ENCODE measurements around the gene TBC1D22A. TPM values are rescaled to one million over a fixed set of nuclear protein-coding genes. Genes with fewer than 3 reads are reported as not detected.

TBC1D22A gene
- total and polyA plus RNA-seq, 8 donors = 14.4 to 33.5 (median 15.7) TPM

- peaks cover 0 to 31% of the 10 kb centered on the region in 2 donors for H3K36me3 ChIP-seq
- H3K9me3 ChIP-seq = no peaks in the 10 kb centered on the region
- intact Hi-C loops (cut with DNase I) = no loop called here
- H3K4me1 ChIP-seq = peaks cover 3 to 6% of the 10 kb centered on the region in 2 donors
- H3K4me3 ChIP-seq = no peak overlapping the region
- no peak overlapping the region for H3K27ac ChIP-seq
- H3K27me3 ChIP-seq = no peaks in the 10 kb centered on the region
- TF ChIP-seq, protein P1, sequence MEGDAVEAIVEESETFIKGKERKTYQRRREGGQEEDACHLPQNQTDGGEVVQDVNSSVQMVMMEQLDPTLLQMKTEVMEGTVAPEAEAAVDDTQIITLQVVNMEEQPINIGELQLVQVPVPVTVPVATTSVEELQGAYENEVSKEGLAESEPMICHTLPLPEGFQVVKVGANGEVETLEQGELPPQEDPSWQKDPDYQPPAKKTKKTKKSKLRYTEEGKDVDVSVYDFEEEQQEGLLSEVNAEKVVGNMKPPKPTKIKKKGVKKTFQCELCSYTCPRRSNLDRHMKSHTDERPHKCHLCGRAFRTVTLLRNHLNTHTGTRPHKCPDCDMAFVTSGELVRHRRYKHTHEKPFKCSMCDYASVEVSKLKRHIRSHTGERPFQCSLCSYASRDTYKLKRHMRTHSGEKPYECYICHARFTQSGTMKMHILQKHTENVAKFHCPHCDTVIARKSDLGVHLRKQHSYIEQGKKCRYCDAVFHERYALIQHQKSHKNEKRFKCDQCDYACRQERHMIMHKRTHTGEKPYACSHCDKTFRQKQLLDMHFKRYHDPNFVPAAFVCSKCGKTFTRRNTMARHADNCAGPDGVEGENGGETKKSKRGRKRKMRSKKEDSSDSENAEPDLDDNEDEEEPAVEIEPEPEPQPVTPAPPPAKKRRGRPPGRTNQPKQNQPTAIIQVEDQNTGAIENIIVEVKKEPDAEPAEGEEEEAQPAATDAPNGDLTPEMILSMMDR (IDR thresholded peaks at IDR 0.05) = no peak
- ATAC-seq = no peak
- peak in 2 of 4 donors; percentile 23 to 74 for DNase-seq
Observed at GRCh38 chr22:47172771-47173534, 410.5 kb downstream of the TBC1D22A start.

DNA sequence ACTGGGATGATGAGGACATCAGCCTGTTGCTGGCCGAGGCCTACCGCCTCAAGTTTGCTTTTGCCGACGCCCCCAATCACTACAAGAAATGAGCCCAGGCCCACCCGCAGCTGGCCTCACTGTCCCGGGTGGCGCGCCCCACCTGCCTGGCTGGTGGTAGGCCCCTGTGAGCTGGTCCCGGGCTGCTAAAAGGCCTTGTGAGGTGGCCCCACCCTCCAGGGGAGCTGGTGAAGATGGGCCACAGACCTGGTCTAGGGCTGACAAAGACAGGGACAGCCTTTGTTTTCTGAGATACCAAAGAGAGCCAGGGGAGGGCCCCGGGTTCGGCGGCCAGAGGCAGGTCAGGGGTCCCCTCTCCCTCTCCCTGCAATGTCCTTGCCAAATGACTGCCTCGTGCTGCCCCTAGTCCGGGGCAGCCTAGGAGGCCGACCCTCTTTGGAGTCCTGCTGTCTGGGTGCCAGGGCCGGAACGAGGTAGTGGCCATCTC lies 411.1 kb downstream of the TBC1D22A start:
- Histone ChIP-seq H3K4me1 (peaks cover 3 to 6% of the 10 kb centered on the region in 2 donors), H3K36me3 (peaks cover 0 to 31% of the 10 kb centered on the region in 2 donors), H3K4me3 (no peak overlapping the region), H3K27me3 (no peaks in the 10 kb centered on the region), H3K27ac (no peak overlapping the region), H3K9me3 (no peaks in the 10 kb centered on the region)
- peak in 2 of 4 donors; percentile 22 to 59 for DNase-seq
- intact Hi-C loops (cut with DNase I) = no loop called here
- TF ChIP-seq, protein P1 (IDR thresholded peaks at IDR 0.05) = no peak
- ATAC-seq = no peak

- no peak overlapping the region for H3K27ac ChIP-seq
Observed at GRCh38 chr22:47174096-47174495, 411.6 kb downstream of the TBC1D22A start.

GRCh38 chr22:47174671-47175112 lies 412.2 kb downstream of the TBC1D22A start:
- DNase-seq (peak in 2 of 4 donors; percentile 31 to 52), ATAC-seq (no peak)
- H3K27me3 ChIP-seq = no peaks in the 10 kb centered on the region
- H3K4me1 ChIP-seq = peaks cover 3 to 6% of the 10 kb centered on the region in 2 donors
- H3K36me3 ChIP-seq = peaks cover 0 to 23% of the 10 kb centered on the region in 2 donors
- H3K9me3 ChIP-seq = no peaks in the 10 kb centered on the region
- no peak overlapping the region for H3K27ac ChIP-seq
- H3K4me3 ChIP-seq = no peak overlapping the region
- TF ChIP-seq, protein P1 (IDR thresholded peaks at IDR 0.05) = no peak
- intact Hi-C loops (cut with DNase I) = no loop called here

More at GRCh38 chr22:47174096-47174495, 411.6 kb downstream of the TBC1D22A start:
- Histone ChIP-seq H3K4me1 (peaks cover 3 to 6% of the 10 kb centered on the region in 2 donors), H3K9me3 (no peaks in the 10 kb centered on the region), H3K4me3 (no peak overlapping the region), H3K36me3 (peaks cover 0 to 26% of the 10 kb centered on the region in 2 donors), H3K27me3 (no peaks in the 10 kb centered on the region)
- DNase-seq (peak in 2 of 4 donors; percentile 21 to 59), ATAC-seq (no peak)
- TF ChIP-seq, protein P1 (IDR thresholded peaks at IDR 0.05) = no peak
- intact Hi-C loops (cut with DNase I) = no loop called here

All from left lung (tissue), 10 donors.